ENCODE measurements around the gene ARL4A.

- TF ChIP-seq POLR2A (IDR thresholded peaks at IDR 0.05): no peak
- TF ChIP-seq, protein P1, sequence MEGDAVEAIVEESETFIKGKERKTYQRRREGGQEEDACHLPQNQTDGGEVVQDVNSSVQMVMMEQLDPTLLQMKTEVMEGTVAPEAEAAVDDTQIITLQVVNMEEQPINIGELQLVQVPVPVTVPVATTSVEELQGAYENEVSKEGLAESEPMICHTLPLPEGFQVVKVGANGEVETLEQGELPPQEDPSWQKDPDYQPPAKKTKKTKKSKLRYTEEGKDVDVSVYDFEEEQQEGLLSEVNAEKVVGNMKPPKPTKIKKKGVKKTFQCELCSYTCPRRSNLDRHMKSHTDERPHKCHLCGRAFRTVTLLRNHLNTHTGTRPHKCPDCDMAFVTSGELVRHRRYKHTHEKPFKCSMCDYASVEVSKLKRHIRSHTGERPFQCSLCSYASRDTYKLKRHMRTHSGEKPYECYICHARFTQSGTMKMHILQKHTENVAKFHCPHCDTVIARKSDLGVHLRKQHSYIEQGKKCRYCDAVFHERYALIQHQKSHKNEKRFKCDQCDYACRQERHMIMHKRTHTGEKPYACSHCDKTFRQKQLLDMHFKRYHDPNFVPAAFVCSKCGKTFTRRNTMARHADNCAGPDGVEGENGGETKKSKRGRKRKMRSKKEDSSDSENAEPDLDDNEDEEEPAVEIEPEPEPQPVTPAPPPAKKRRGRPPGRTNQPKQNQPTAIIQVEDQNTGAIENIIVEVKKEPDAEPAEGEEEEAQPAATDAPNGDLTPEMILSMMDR (IDR thresholded peaks at IDR 0.05): no peak
These were observed 29.3 kb downstream of the ARL4A start for GRCh38 chr7:12716722-12717121.

Measured in heart left ventricle (tissue), 13 donors.